COR-L47 (cell line): ENCODE measurements around the gene RFWD3.

Source experiments
- DNase-seq: peaks from one replicate; lab custom pipeline; 2025; lab: John Stamatoyannopoulos, UW

The RFWD3 gene

GRCh38 chr16:74578433-74578832 is 88.2 kb downstream of the RFWD3 start:
- DNase-seq: no peak

GRCh38 chr16:74577882-74578366 is 88.8 kb downstream of the RFWD3 start:
- DNase-seq: no peak

- DNase-seq: no peak
Observed at GRCh38 chr16:74575807-74576643, 90.7 kb downstream of the RFWD3 start.

DNA sequence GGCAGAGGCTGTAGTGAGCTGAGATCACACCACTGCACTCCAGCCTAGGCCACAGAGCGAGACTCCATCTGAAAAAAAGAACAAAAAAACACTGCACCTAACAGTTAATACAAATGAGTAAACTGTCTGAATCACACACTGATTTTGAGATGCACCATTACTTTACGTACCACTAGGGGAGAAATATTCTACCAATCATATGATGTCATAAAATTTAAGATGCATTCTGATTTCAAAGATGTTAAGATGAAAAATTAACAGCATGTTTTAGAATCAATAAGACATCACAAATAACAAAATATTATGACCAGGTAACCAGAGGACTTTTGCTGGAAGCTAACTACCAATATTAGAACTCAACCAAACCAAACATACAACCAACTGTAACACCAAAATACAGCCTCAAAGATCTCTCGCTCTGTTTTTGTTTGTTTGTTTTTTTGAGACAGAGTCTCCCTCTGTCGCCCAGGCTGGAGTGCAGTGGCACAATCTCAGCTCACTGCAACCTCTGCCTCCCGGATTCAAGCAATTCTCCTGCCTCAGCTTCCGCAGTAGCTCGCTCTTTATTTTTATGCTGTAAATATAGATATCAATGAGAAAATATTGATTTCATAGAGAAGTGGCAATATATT is 91.4 kb downstream of the RFWD3 start:
- no peak for DNase-seq

DNA sequence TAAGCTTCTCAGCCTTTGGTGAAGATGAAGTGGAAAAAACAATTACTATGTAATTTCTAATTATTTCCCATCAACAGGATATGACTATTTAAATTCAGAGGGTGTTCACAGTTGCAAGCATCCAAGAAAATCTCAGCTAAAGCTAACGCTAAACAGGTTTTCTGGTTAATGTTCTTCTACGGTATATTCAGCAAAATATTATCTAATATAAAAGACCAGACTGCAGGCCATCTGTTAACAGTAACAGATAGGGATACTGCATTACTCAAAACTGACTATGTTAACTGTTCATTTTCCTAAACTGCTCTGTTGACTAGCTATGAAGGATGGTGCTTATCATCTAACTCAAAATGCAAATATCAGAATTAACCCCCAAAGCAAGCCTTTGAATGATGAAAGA is 92.5 kb downstream of the RFWD3 start:
- no peak for DNase-seq

- no peak for DNase-seq
Observed at GRCh38 chr16:74573622-74574021, 93.1 kb downstream of the RFWD3 start.
